ENCODE data around the gene MX1.

Gene MX1

GRCh38 chr21:41432562-41433460 lies 6.8 kb downstream of the MX1 start:
- H3K27ac ChIP-seq: peak overlapping the region; percentile 17; the same call in 1 of the 2 replicates
- TF ChIP-seq, protein P1, sequence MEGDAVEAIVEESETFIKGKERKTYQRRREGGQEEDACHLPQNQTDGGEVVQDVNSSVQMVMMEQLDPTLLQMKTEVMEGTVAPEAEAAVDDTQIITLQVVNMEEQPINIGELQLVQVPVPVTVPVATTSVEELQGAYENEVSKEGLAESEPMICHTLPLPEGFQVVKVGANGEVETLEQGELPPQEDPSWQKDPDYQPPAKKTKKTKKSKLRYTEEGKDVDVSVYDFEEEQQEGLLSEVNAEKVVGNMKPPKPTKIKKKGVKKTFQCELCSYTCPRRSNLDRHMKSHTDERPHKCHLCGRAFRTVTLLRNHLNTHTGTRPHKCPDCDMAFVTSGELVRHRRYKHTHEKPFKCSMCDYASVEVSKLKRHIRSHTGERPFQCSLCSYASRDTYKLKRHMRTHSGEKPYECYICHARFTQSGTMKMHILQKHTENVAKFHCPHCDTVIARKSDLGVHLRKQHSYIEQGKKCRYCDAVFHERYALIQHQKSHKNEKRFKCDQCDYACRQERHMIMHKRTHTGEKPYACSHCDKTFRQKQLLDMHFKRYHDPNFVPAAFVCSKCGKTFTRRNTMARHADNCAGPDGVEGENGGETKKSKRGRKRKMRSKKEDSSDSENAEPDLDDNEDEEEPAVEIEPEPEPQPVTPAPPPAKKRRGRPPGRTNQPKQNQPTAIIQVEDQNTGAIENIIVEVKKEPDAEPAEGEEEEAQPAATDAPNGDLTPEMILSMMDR (conservative IDR thresholded peaks at IDR 0.05): no peak
- no peak for TF ChIP-seq ZFX (IDR thresholded peaks at IDR 0.05)

DNA sequence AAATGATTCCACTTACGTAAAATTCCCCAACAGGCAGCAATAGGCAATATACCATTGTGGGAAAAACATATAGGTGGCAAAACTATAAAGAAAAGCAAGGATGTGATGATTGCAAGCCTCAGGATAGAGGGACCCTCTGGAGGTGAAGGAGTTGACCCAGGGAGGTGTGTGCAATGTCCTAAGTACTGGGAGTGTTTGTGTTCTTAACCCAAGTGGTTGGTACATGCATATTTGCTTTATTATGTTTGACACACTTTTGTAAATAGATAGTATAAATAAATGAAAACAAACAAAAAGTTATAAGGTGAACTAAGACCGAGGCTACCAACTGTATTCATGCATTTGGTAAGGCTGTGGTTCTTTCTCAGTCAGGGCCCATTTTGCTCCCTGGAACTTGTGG lies 7.5 kb downstream of the MX1 start:
- no peak for TF ChIP-seq ZFX (IDR thresholded peaks at IDR 0.05)
- TF ChIP-seq, protein P1 (conservative IDR thresholded peaks at IDR 0.05): no peak
- no peak overlapping the region for H3K27ac ChIP-seq

DNA sequence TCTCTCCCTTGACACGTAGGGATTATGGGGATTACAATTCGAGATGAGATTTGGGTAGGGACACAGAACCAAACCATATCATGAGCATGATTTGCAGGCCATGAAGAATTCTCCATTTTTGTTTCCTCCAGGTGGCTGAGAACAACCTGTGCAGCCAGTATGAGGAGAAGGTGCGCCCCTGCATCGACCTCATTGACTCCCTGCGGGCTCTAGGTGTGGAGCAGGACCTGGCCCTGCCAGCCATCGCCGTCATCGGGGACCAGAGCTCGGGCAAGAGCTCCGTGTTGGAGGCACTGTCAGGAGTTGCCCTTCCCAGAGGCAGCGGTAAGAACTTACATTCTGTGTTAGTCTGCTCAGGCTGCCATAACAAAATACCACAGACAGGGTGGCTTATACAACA lies 9.7 kb downstream of the MX1 start:
- no peak overlapping the region for H3K27ac ChIP-seq
- TF ChIP-seq ZFX (IDR thresholded peaks at IDR 0.05): no peak
- TF ChIP-seq, protein P1 (conservative IDR thresholded peaks at IDR 0.05): no peak

DNA sequence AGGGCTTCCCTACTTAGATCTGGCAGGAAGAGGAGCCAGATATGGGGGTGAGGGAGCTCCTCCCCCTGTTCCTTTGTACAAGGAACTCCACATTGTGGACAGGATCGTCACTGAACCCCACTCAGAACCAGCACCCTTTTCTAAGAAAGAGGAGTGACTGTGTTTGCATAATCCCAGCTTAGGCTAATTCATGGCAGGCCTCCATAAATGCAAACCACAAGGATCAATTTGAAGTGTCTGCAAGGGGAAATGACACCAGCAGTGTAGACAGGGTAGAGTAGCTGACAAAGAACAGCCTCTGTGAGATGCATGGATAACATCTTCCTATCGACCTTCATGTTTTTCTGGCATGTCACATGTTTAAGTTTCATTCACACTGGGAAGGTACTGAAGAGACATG lies 11.7 kb downstream of the MX1 start:
- H3K27ac ChIP-seq: no peak overlapping the region
- TF ChIP-seq, protein P1 (conservative IDR thresholded peaks at IDR 0.05): no peak
- no peak for TF ChIP-seq ZFX (IDR thresholded peaks at IDR 0.05)

DNA sequence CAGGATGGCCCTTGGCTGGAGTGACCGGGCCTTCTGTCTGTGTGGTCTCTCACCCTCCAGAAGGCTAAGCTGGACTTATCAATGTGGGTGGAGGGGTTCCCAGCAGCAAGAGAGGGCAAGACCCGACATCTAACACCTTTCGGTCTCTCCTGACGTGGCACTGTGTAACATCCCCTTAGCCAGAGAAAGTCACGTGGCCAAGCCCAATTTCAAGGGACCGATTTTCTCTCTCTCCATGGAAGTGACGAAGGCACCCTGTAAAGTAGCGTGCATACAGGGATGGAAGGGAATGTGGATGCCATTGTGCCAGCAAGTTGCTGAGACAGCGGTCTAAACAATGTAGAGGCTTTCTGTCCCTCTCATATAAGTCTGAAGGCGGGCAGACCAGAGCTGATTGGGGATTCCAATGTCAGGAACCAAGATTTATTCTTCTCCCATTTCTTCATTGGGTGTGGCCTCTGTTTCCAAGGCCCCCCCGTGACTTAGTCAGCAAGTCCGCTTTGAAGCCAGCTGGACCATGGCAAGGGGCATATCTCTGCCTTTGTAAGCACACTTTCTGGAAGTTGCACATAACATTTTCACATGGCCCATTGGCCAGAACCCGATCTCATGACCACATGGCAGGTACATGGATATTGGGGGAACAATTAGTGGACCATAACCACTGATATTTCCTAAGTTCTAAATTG lies 12.5 kb downstream of the MX1 start:
- H3K27ac ChIP-seq: no peak overlapping the region
- TF ChIP-seq ZFX (IDR thresholded peaks at IDR 0.05): no peak
- TF ChIP-seq, protein P1 (conservative IDR thresholded peaks at IDR 0.05): no peak

DNA sequence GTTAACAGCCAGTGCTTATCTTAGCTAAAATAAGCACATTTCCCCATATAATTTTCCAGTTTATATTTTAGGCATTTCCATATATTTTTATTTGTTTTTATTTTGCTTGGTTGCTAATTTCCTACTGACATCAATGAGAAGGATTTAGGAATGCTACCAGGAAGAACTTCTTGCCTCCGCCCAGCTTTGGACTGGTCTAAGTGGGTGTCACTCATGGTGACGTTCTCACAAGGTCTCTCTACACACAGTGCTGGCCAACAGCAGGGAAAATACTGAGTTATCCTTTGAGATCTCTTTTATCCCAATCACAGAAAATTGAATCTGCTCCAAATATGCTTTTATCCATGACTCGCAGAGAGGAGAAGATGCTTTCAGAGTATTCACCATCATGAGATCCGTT lies 13.2 kb downstream of the MX1 start:
- TF ChIP-seq, protein P1 (conservative IDR thresholded peaks at IDR 0.05): no peak
- TF ChIP-seq ZFX (IDR thresholded peaks at IDR 0.05): no peak

GRCh38 chr21:41441546-41441945 lies 15.5 kb downstream of the MX1 start:
- TF ChIP-seq ZFX (IDR thresholded peaks at IDR 0.05): no peak
- TF ChIP-seq, protein P1 (conservative IDR thresholded peaks at IDR 0.05): no peak

More for the DNA sequence above, 13.2 kb downstream of the MX1 start:
- H3K27ac ChIP-seq: no peak overlapping the region

More at GRCh38 chr21:41441546-41441945, 15.5 kb downstream of the MX1 start:
- no peak overlapping the region for H3K27ac ChIP-seq

Data from C4-2B (cell line).